Measurements from ENCODE around the gene KCNQ4. TPM values are rescaled to one million over a fixed set of nuclear protein-coding genes. Genes with fewer than 3 reads are reported as not detected.

The KCNQ4 gene
- total RNA-seq, 1 experiment from 2014 or later, result 1.4 TPM

DNA sequence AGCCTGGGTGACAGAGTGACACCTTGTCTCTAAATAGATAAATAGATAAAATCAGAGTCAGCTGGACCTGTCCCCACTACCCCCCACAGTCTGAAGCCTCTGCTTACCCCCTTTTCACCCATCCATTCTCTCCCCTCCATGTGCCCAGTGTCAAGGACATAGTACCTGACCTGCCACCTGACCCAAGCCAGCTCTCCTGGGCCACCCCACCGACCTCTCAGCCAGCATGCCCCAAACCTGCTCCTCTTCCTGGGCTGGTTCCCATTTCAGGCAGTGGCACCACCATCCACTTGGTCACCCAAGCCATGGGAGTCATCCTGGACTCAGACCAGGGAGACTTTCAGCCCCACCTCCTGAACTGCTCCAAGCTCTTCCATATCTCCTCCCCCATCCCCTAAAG lies 50.4 kb downstream of the KCNQ4 start:
- Histone ChIP-seq H3K9me3 (ENCODE audit: control insufficient read depth, low read depth, low read length) (no peaks in the 10 kb centered on the region), H3K23ac (ENCODE audit: insufficient read length, low read depth, low read length) (no peak overlapping the region), H2AFZ (ENCODE audit: low read length) (no peak overlapping the region), H2BK120ac (ENCODE audit: low read depth, low read length, poor library complexity, severe bottlenecking) (no peak overlapping the region), H3K9ac (ENCODE audit: extremely low read depth, insufficient read length, low read length) (no peak overlapping the region), H3K4me2 (ENCODE audit: insufficient read depth, insufficient read length, low read length) (no peak overlapping the region), H2BK12ac (ENCODE audit: insufficient read length, low read depth, low read length) (no peak overlapping the region), H2BK15ac (ENCODE audit: low read depth, low read length) (no peak overlapping the region), H3T11ph (ENCODE audit: low read length) (no peak overlapping the region), H4K91ac (ENCODE audit: insufficient read length, low read depth, low read length) (no peak overlapping the region), H2BK5ac (ENCODE audit: insufficient read length, low read length) (no peak overlapping the region), H3K56ac (ENCODE audit: insufficient read length, low read depth, low read length) (no peak overlapping the region), H3K79me2 (ENCODE audit: insufficient read depth, low read length) (no peaks in the 10 kb centered on the region), H3K4me1 (ENCODE audit: insufficient read depth, low read length) (no peaks in the 10 kb centered on the region), H3K27ac (ENCODE audit: insufficient read length, low read depth, low read length) (no peak overlapping the region), H3K18ac (ENCODE audit: insufficient read length, low read depth, low read length) (no peak overlapping the region), H3K14ac (ENCODE audit: insufficient read depth, low read length) (no peak overlapping the region), H4K5ac (ENCODE audit: insufficient read length, low read depth, low read length) (no peak overlapping the region), H3K23me2 (ENCODE audit: insufficient read length, low read depth, low read length, poor library complexity, severe bottlenecking) (no peaks in the 10 kb centered on the region), H3K4ac (ENCODE audit: low read depth, low read length) (no peak overlapping the region), H2BK20ac (ENCODE audit: low read depth, low read length, poor library complexity, severe bottlenecking) (no peak overlapping the region), H4K8ac (replicated peaks; ENCODE audit: insufficient read length, low read depth, low read length) (no peak overlapping the region), H4K20me1 (ENCODE audit: control insufficient read depth, insufficient read depth, insufficient read length) (no peaks in the 10 kb centered on the region), H3K79me1 (ENCODE audit: insufficient read depth, low read depth, low read length, poor library complexity, severe bottlenecking) (no peaks in the 10 kb centered on the region), H2AK5ac (ENCODE audit: insufficient read length, low read length) (no peak overlapping the region), H3K27me3 (ENCODE audit: insufficient read depth, low read length) (no peaks in the 10 kb centered on the region)
- no peak for DNase-seq
- H3K9me3 Mint-ChIP-seq, result no peaks in the 10 kb centered on the region; a peak in 1 of 5 replicates
- no peak overlapping the region for H3K27ac Mint-ChIP-seq
- H3K36me3 Mint-ChIP-seq (ENCODE audit: insufficient read depth in 1 of 3, low read depth in 3 of 3), result no peaks in the 10 kb centered on the region; a peak in 1 of 7 replicates
- H3K27me3 Mint-ChIP-seq (ENCODE audit: low read depth), result no peaks in the 10 kb centered on the region
- no peak overlapping the region for H3K4me3 Mint-ChIP-seq
- WGBS (ENCODE audit: extremely low coverage, insufficient read length, low lambda C conversion rate), result no CpG with 5 or more reads among the region's 1 CpG
- TF ChIP-seq, protein P1, sequence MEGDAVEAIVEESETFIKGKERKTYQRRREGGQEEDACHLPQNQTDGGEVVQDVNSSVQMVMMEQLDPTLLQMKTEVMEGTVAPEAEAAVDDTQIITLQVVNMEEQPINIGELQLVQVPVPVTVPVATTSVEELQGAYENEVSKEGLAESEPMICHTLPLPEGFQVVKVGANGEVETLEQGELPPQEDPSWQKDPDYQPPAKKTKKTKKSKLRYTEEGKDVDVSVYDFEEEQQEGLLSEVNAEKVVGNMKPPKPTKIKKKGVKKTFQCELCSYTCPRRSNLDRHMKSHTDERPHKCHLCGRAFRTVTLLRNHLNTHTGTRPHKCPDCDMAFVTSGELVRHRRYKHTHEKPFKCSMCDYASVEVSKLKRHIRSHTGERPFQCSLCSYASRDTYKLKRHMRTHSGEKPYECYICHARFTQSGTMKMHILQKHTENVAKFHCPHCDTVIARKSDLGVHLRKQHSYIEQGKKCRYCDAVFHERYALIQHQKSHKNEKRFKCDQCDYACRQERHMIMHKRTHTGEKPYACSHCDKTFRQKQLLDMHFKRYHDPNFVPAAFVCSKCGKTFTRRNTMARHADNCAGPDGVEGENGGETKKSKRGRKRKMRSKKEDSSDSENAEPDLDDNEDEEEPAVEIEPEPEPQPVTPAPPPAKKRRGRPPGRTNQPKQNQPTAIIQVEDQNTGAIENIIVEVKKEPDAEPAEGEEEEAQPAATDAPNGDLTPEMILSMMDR (conservative IDR thresholded peaks at IDR 0.05), result no peak
- H3K4me1 Mint-ChIP-seq, result peaks cover 4 to 5% of the 10 kb centered on the region in 2 experiments
